Gastrocnemius medialis (tissue), 4 donors: ENCODE data around the gene NCOA3. TPM values are rescaled to one million over a fixed set of nuclear protein-coding genes. Genes with fewer than 3 reads are reported as not detected.

ENCODE experiments used
- ATAC-seq, 2 donors: fragments of 150-250 bp; one replicate each; pipeline ENCODE4 v1.9.1; 2016
- DNase-seq, 2 donors: peaks; one replicate each; pipeline ENCODE4 v3.0.0-alpha.2; 2019
- H3K27ac ChIP-seq, 4 donors: fragments of 200-600 bp; sonication (generic); 1 replicate in 1 of 4; 2 replicates in 3 of 4; pipeline ENCODE4 v1.5.1; 2016 to 2018; ENCODE audit warnings: mild to moderate bottlenecking in 2 of 4, moderate library complexity in 1 of 4
- H3K27me3 ChIP-seq, 3 donors: fragments of 200-600 bp; sonication (generic) in 2 of 3; 1 replicate in 1 of 3; 2 replicates in 2 of 3; pipeline versions ENCODE4 v1.5.1 to v1.6.0; 2016 to 2019; ENCODE audit warnings: mild to moderate bottlenecking in 1 of 3, moderate library complexity in 1 of 3
- H3K36me3 ChIP-seq, 2 donors: fragments of 200-600 bp; sonication (generic) in 1 of 2; one replicate each; pipeline ENCODE4 v1.5.1; 2017 to 2018
- H3K4me1 ChIP-seq, 2 donors: fragments of 200-600 bp; sonication (generic) in 1 of 2; one replicate each; pipeline ENCODE4 v1.5.1; 2016 to 2017; ENCODE audit warnings: mild to moderate bottlenecking in 2 of 2
- H3K4me3 ChIP-seq, 4 donors: fragments of 200-600 bp; sonication (generic) in 3 of 4; 1 replicate in 1 of 4; 2 replicates in 3 of 4; pipeline ENCODE4 v1.5.1; 2016 to 2019; ENCODE audit warnings: mild to moderate bottlenecking in 2 of 4
- H3K9me3 ChIP-seq, 3 donors: fragments of 200-600 bp; sonication (generic) in 2 of 3; 1 replicate in 1 of 3; 2 replicates in 2 of 3; pipeline ENCODE4 v1.5.1; 2016 to 2019
- CTCF ChIP-seq, 5 experiments: fragments of 450-650 bp in 3 of 5; fragments of 200-600 bp in 2 of 5; sonication (generic) in 2 of 5; IDR thresholded peaks in 4 of 5; conservative IDR thresholded peaks in 1 of 5; 1 replicate in 4 of 5; 2 replicates in 1 of 5; pipeline ENCODE4 v1.5.1; 2016 to 2019; ENCODE audit warnings: antibody characterized with exemption in 5 of 5, mild to moderate bottlenecking in 3 of 5, moderate library complexity in 3 of 5
- POLR2A ChIP-seq, 2 donors: fragments of 450-650 bp; IDR thresholded peaks; one replicate each; pipeline ENCODE4 v1.6.1; 2017; ENCODE audit warnings: antibody characterized with exemption in 2 of 2, mild to moderate bottlenecking in 2 of 2, moderate library complexity in 2 of 2
- in situ Hi-C, 4 donors: fragments of 200-750 bp; cut with MboI; loops; one replicate each; pipeline versions ENCODE4 v1.15.0 to v1.8.0; 2017; ENCODE audit warnings: low sequenced_read_pairs in 4 of 4
- intact Hi-C: fragments of 100-400 bp; cut with DNase I; formaldehyde crosslinking; loops from one replicate; pipeline ENCODE4 v1.15.1; 2023; ENCODE audit warnings: low total_unique reads
- total RNA-seq, 4 donors: library from RNA; depleted of rRNA; stranded (reverse); fragments of >200 nt; gene quantifications; one replicate each; pipeline versions ENCODE4 v1.1.0 to v1.2.3, GENCODE V29; 2016

The NCOA3 gene
- total RNA-seq, 4 donors from 2014 or later = 52.5 to 86.1 (median 70.1) TPM

- intact Hi-C loops (no loop called here), in situ Hi-C loops (loop anchor here in 1 of 4 donors (5.0 kb wide), 1 partner anchor 944 kb away; no protein-coding TSS in a partner anchor)
- no peaks in the 10 kb centered on the region for H3K4me1 ChIP-seq
- H3K27me3 ChIP-seq = no peaks in the 10 kb centered on the region
- TF ChIP-seq CTCF (IDR thresholded peaks at IDR 0.05 in 4 of 5, conservative IDR thresholded peaks at IDR 0.05 in 1 of 5) (no peak), POLR2A (IDR thresholded peaks at IDR 0.05) (no peak)
- H3K4me3 ChIP-seq = no peak overlapping the region
- ATAC-seq (no peak), DNase-seq (no peak)
- H3K9me3 ChIP-seq = no peaks in the 10 kb centered on the region
- H3K27ac ChIP-seq = no peak overlapping the region
- peaks cover 0 to 4% of the 10 kb centered on the region in 2 donors for H3K36me3 ChIP-seq
These were observed 171.4 kb downstream of the NCOA3 start for GRCh38 chr20:47672886-47673670.

- TF ChIP-seq POLR2A (IDR thresholded peaks at IDR 0.05) (no peak), CTCF (IDR thresholded peaks at IDR 0.05 in 4 of 5, conservative IDR thresholded peaks at IDR 0.05 in 1 of 5) (no peak)
These were observed 171.9 kb downstream of the NCOA3 start for GRCh38 chr20:47673671-47673955.

GRCh38 chr20:47674145-47674544 is 172.5 kb downstream of the NCOA3 start:
- Histone ChIP-seq H3K9me3 (no peaks in the 10 kb centered on the region), H3K36me3 (peaks cover 0 to 4% of the 10 kb centered on the region in 2 donors), H3K27ac (no peak overlapping the region), H3K27me3 (no peaks in the 10 kb centered on the region), H3K4me1 (no peaks in the 10 kb centered on the region), H3K4me3 (no peak overlapping the region)
- ATAC-seq = no peak
- in situ Hi-C loops (loop anchor here in 1 of 4 donors (5.0 kb wide), 1 partner anchor 943 kb away; no protein-coding TSS in a partner anchor), intact Hi-C loops (no loop called here)
- DNase-seq = no peak
- TF ChIP-seq CTCF (IDR thresholded peaks at IDR 0.05 in 4 of 5, conservative IDR thresholded peaks at IDR 0.05 in 1 of 5) = no peak
- no peak for TF ChIP-seq POLR2A (IDR thresholded peaks at IDR 0.05)

More at GRCh38 chr20:47673671-47673955, 171.9 kb downstream of the NCOA3 start:
- H3K9me3 ChIP-seq = no peaks in the 10 kb centered on the region
- peaks cover 0 to 4% of the 10 kb centered on the region in 2 donors for H3K36me3 ChIP-seq
- no peaks in the 10 kb centered on the region for H3K4me1 ChIP-seq
- DNase-seq (no peak), ATAC-seq (no peak)
- no peak overlapping the region for H3K27ac ChIP-seq
- H3K27me3 ChIP-seq = no peaks in the 10 kb centered on the region
- in situ Hi-C loops = loop anchor here in 1 of 4 donors (5.0 kb wide), 1 partner anchor 944 kb away; no protein-coding TSS in a partner anchor
- H3K4me3 ChIP-seq = no peak overlapping the region
- intact Hi-C loops = no loop called here

- no peaks in the 10 kb centered on the region for H3K27me3 ChIP-seq
- H3K36me3 ChIP-seq = peaks cover 0 to 4% of the 10 kb centered on the region in 2 donors
- no peak for ATAC-seq
- no peaks in the 10 kb centered on the region for H3K4me1 ChIP-seq
- no peak overlapping the region for H3K27ac ChIP-seq
- no peak overlapping the region for H3K4me3 ChIP-seq
- DNase-seq = no peak
- no peaks in the 10 kb centered on the region for H3K9me3 ChIP-seq
- intact Hi-C loops (no loop called here), in situ Hi-C loops (loop anchor here in 1 of 4 donors (5.0 kb wide), 1 partner anchor 943 kb away; no protein-coding TSS in a partner anchor)
- no peak for TF ChIP-seq POLR2A (IDR thresholded peaks at IDR 0.05)
- no peak for TF ChIP-seq CTCF (IDR thresholded peaks at IDR 0.05 in 4 of 5, conservative IDR thresholded peaks at IDR 0.05 in 1 of 5)
These were observed 173.0 kb downstream of the NCOA3 start for GRCh38 chr20:47674686-47675085.
